IMR-90 (cell line): ENCODE data around the gene SLC25A26. TPM values are rescaled to one million over a fixed set of nuclear protein-coding genes. Genes with fewer than 3 reads are reported as not detected.

ENCODE experiments used
- ATAC-seq: fragments of 200-7000 bp; cut with Tn5 transposase; 2 replicates; pipeline ENCODE4 v1.9.1; 2020; ENCODE audit warnings: low read depth, mild to moderate bottlenecking, moderate library complexity
- BruUV-seq: library from RNA; stranded (reverse); fragments of 400-500 nt; replicated peaks from 2 replicates; lab custom pipeline; 2021; lab: Mats Ljungman, UMichigan
- CTCF ChIA-PET: fragments of 300-600 bp; formaldehyde crosslinking; extraction: SDS; loops from one replicate; lab custom pipeline; 2021; ENCODE audit warnings: antibody characterized with exemption; lab: Yijun Ruan, JAX
- POLR2A ChIA-PET: fragments of 300-600 bp; sonication (Branson Sonifier 250); formaldehyde crosslinking; loops from one replicate; lab custom pipeline; 2022; ENCODE audit warnings: antibody characterized with exemption; ENCODE audit not compliant: unreplicated experiment; lab: Charles Lee
- DNase-seq: peaks from one replicate; pipeline ENCODE4 v3.0.0; 2013
- H2AFZ ChIP-seq: replicated peaks from 2 replicates; pipeline ENCODE3; 2013; ENCODE audit warnings: low read length, mild to moderate bottlenecking; ENCODE audit not compliant: poor library complexity
- H2AK5ac ChIP-seq: 2 replicates; pipeline ENCODE4 v1.6.1; 2013; ENCODE audit warnings: low read depth, low read length, inconsistent platforms
- H2AK9ac ChIP-seq: replicated peaks from 2 replicates; pipeline ENCODE3; 2013; ENCODE audit warnings: mild to moderate bottlenecking, low read depth, low read length, moderate library complexity; ENCODE audit not compliant: poor library complexity
- H2BK120ac ChIP-seq: 2 replicates; pipeline ENCODE4 v1.6.1; 2013; ENCODE audit warnings: low read depth, low read length, inconsistent platforms
- H2BK15ac ChIP-seq: 3 replicates; pipeline ENCODE4 v1.6.1; 2013; ENCODE audit warnings: low read depth, low read length, inconsistent platforms
- H2BK20ac ChIP-seq: 2 replicates; pipeline ENCODE4 v1.6.1; 2013; ENCODE audit warnings: low read depth, mild to moderate bottlenecking, inconsistent platforms, low read length, moderate library complexity
- H2BK5ac ChIP-seq: 2 replicates; pipeline ENCODE4 v1.6.1; 2013; ENCODE audit warnings: mild to moderate bottlenecking, low read depth, low read length, inconsistent platforms; ENCODE audit not compliant: poor library complexity, severe bottlenecking
- H3K14ac ChIP-seq: replicated peaks from 2 replicates; pipeline ENCODE4 v1.6.1; 2013; ENCODE audit warnings: low read depth, low read length, inconsistent platforms
- H3K18ac ChIP-seq: 2 replicates; pipeline ENCODE4 v1.6.1; 2013; ENCODE audit warnings: low read depth, low read length, control low read depth
- H3K23ac ChIP-seq: 2 replicates; pipeline ENCODE4 v1.6.1; 2013; ENCODE audit warnings: low read depth, low read length, inconsistent platforms
- H3K27ac ChIP-seq: 2 replicates; pipeline ENCODE4 v1.5.1; 2013; ENCODE audit warnings: mild to moderate bottlenecking, control low read depth, low read length; ENCODE audit not compliant: insufficient read depth
- H3K27me3 ChIP-seq: 2 replicates; pipeline ENCODE4 v1.6.1; 2013; ENCODE audit warnings: low read length; ENCODE audit not compliant: control insufficient read depth, insufficient read depth
- H3K36me3 ChIP-seq: 2 replicates; pipeline ENCODE4 v1.6.1; 2013; ENCODE audit warnings: low read length, mixed read lengths; ENCODE audit not compliant: control insufficient read depth, insufficient read depth
- H3K4ac ChIP-seq: 2 replicates; pipeline ENCODE4 v1.6.1; 2013; ENCODE audit warnings: low read depth, low read length, inconsistent platforms
- H3K4me1 ChIP-seq: 2 replicates; pipeline ENCODE4 v1.6.1; 2013; ENCODE audit warnings: low read length, mixed read lengths; ENCODE audit not compliant: control insufficient read depth, insufficient read depth
- H3K4me2 ChIP-seq: 2 replicates; pipeline ENCODE4 v1.6.1; 2013; ENCODE audit warnings: low read depth, mild to moderate bottlenecking, control low read depth, low read length, moderate library complexity
- H3K4me3 ChIP-seq: 2 replicates; pipeline ENCODE4 v1.5.1; 2013; ENCODE audit warnings: low read depth, mild to moderate bottlenecking, control low read depth, low read length, moderate library complexity; ENCODE audit not compliant: insufficient read depth
- H3K56ac ChIP-seq: 2 replicates; pipeline ENCODE4 v1.6.1; 2013; ENCODE audit warnings: low read length, inconsistent platforms; ENCODE audit not compliant: insufficient read depth; ENCODE audit errors: extremely low read depth
- H3K79me1 ChIP-seq, 2 experiments: 2 replicates each; pipeline ENCODE4 v1.6.1; 2013; ENCODE audit warnings: low read length in 2 of 2, inconsistent platforms in 1 of 2, low read depth in 1 of 2
- H3K9ac ChIP-seq: 2 replicates; pipeline ENCODE4 v1.6.1; 2013; ENCODE audit warnings: low read depth, low read length, control low read depth
- H3K9me1 ChIP-seq: 2 replicates; pipeline ENCODE4 v1.6.1; 2013; ENCODE audit warnings: low read length, inconsistent platforms; ENCODE audit not compliant: insufficient read depth
- H3K9me3 ChIP-seq: 2 replicates; pipeline ENCODE4 v1.6.1; 2013; ENCODE audit warnings: low read length; ENCODE audit not compliant: control insufficient read depth, insufficient read depth
- H4K20me1 ChIP-seq: 2 replicates; pipeline ENCODE4 v1.6.1; 2013; ENCODE audit warnings: low read length, inconsistent platforms; ENCODE audit not compliant: insufficient read depth
- H4K5ac ChIP-seq: 2 replicates; pipeline ENCODE4 v1.6.1; 2013; ENCODE audit warnings: mild to moderate bottlenecking, low read depth, low read length, control low read depth
- H4K8ac ChIP-seq, 2 experiments: 2 replicates each; pipeline ENCODE4 v1.6.1; 2013; ENCODE audit warnings: low read depth in 2 of 2, low read length in 2 of 2, control low read depth in 1 of 2, inconsistent platforms in 1 of 2
- H4K91ac ChIP-seq: 2 replicates; pipeline ENCODE4 v1.6.1; 2013; ENCODE audit warnings: low read depth, low read length, inconsistent platforms; ENCODE audit not compliant: insufficient read depth
- CHD1 ChIP-seq: IDR thresholded peaks from 2 replicates; pipeline ENCODE4 v1.6.1; 2012; ENCODE audit warnings: low read depth, low read length, improper control_type of control experiment
- ELK1 ChIP-seq: fragments of 150-350 bp; IDR thresholded peaks from 2 replicates; pipeline ENCODE4 v1.6.1; 2016; ENCODE audit warnings: low read depth, mild to moderate bottlenecking, low read length, moderate library complexity, borderline replicate concordance
- FOS ChIP-seq: fragments of 150-350 bp; IDR thresholded peaks from 2 replicates; pipeline ENCODE4 v1.6.1; 2016; ENCODE audit warnings: low read depth, low read length
- MAFK ChIP-seq: IDR thresholded peaks from 2 replicates; pipeline ENCODE4 v1.6.1; 2012; ENCODE audit warnings: low read depth, low read length, improper control_type of control experiment
- NFE2L2 ChIP-seq: fragments of 150-350 bp; IDR thresholded peaks from 2 replicates; pipeline ENCODE4 v1.6.1; 2016; ENCODE audit warnings: low read depth, mild to moderate bottlenecking, low read length
- POLR2A ChIP-seq: IDR thresholded peaks from 2 replicates; pipeline ENCODE4 v1.6.1; 2012; ENCODE audit warnings: mild to moderate bottlenecking, low read depth, low read length
- RAD21 ChIP-seq: IDR thresholded peaks from 2 replicates; pipeline ENCODE4 v1.6.1; 2012; ENCODE audit warnings: low read length, improper control_type of control experiment
- RFX5 ChIP-seq: IDR thresholded peaks from 2 replicates; pipeline ENCODE4 v1.8.0; 2012; ENCODE audit warnings: low read depth, mild to moderate bottlenecking, low read length, moderate library complexity
- SMC3 ChIP-seq: fragments of 150-350 bp; IDR thresholded peaks from 2 replicates; pipeline ENCODE4 v1.6.1; 2016; ENCODE audit warnings: low read depth, mild to moderate bottlenecking, antibody characterized with exemption, low read length, moderate library complexity
- USF2 ChIP-seq: fragments of 150-350 bp; IDR thresholded peaks from 2 replicates; pipeline ENCODE4 v1.6.1; 2017; ENCODE audit warnings: mild to moderate bottlenecking, antibody characterized with exemption, low read length, low read depth
- WGBS, 2 experiments: methylation state at CpG; one replicate each; pipeline versions ENCODE4 v1.1.5 to v1.1.7; 2013; ENCODE audit warnings: missing lambda C conversion rate in 2 of 2; ENCODE audit not compliant: insufficient read length in 1 of 2; ENCODE audit errors: extremely low coverage in 2 of 2; 5-methylcytosine and 5-hydroxymethylcytosine counted together
- dilution Hi-C: fragments of 300-500 bp; cut with HindIII; formaldehyde crosslinking; loops from one replicate; pipeline ENCODE4 v1.14.3; 2018; ENCODE audit warnings: low sequenced_read_pairs; ENCODE audit not compliant: unreplicated experiment
- in situ Hi-C: fragments of 300-500 bp; cut with MboI; formaldehyde crosslinking; loops from 3 replicates; pipeline ENCODE4 v1.14.3; 2019; ENCODE audit warnings: low sequenced_read_pairs, inconsistent platforms, mixed read lengths
- intact Hi-C: fragments of 100-400 bp; cut with micrococcal nuclease; formaldehyde crosslinking; loops from 2 replicates; pipeline ENCODE4 v1.10.0; 2022
- polyA plus RNA-seq, 3 experiments: library from polyadenylated mRNA; depleted of rRNA; stranded (reverse); fragments of >200 nt; gene quantifications; 2 replicates each; pipeline ENCODE4 v1.2.3, GENCODE V29; 2012; ENCODE audit warnings: low replicate concordance in 1 of 3
- total RNA-seq: library from RNA; depleted of rRNA; stranded (reverse); fragments of >200 nt; gene quantifications from 2 replicates; pipeline ENCODE4 v1.2.3, GENCODE V29; 2012
- TF ChIP-seq, protein P1 (sequence below): conservative IDR thresholded peaks from 2 replicates; pipeline ENCODE4 v1.5.1; 2012; ENCODE audit warnings: mild to moderate bottlenecking, low read depth, low read length, improper control_type of control experiment

Gene SLC25A26
- total and polyA plus RNA-seq, 2 of the 4 experiments (the other 2 are of a cell fraction): 10.9 to 12.7 TPM

DNA sequence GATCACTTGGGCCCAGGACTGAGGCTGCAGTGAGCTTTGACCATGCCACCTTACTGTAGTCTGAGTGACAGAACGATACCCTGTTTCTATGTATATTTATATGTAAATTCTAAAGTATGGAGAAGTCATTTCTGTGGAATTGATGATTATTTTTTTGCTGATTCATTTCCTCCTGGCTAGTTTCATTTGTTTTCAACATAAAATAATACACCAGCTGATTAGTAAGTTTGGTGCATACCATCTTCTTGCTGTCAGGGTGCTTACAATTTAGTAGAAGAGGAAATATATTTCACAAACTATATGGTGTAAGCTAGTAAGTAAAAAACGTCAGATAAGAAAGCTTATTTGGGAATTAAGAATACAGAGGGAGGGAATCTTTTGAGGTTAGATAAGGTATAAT is 36.0 kb downstream of the SLC25A26 start:
- Histone ChIP-seq H3K56ac (no peak overlapping the region), H4K5ac (peak overlapping the region; percentile 84), H4K20me1 (no peaks in the 10 kb centered on the region), H4K91ac (peak overlapping the region; percentile 80), H3K4me3 (no peak overlapping the region), H3K27ac (peak overlapping the region; percentile 95; the same call in 1 of the 2 replicates), H2AK9ac (peak overlapping the region; percentile 70), H2BK120ac (peak overlapping the region; percentile 78), H2BK5ac (peak overlapping the region; percentile 82), H3K4me1 (peaks cover 22% of the 10 kb centered on the region), H2BK15ac (peak overlapping the region; percentile 77; the same call in 1 of the 3 replicates), H3K18ac (peak overlapping the region; percentile 95), H2AFZ (peak overlapping the region; percentile 69), H3K79me1 (peaks cover 6 to 19% of the 10 kb centered on the region in 2 experiments), H3K36me3 (no peaks in the 10 kb centered on the region), H3K9ac (no peak overlapping the region), H3K14ac (peak overlapping the region; percentile 70; the same call in 1 of the 2 replicates), H3K9me1 (peaks cover 17% of the 10 kb centered on the region), H3K23ac (peak overlapping the region; percentile 82; the same call in 1 of the 2 replicates), H3K27me3 (no peaks in the 10 kb centered on the region), H2BK20ac (peak overlapping the region; percentile 84), H3K9me3 (no peaks in the 10 kb centered on the region), H2AK5ac (peak overlapping the region; percentile 90), H3K4ac (peak overlapping the region; percentile 78), H3K4me2 (no peak overlapping the region), H4K8ac (peak overlapping the region; percentile 58 to 76; a peak in 2 of 4 replicates)
- no TSS peak for BruUV-seq
- DNase-seq (peak; percentile 72), ATAC-seq (peak; percentile 54)
- intact Hi-C loops: loop anchor here (5.0 kb wide), 1 partner anchor 240 kb away; no protein-coding TSS in a partner anchor
- dilution Hi-C loops: no loop called here
- CTCF ChIA-PET: interaction anchor here (0.9 to 4.1 kb wide), 2 partner anchors 20 to 565 kb away, joined by 6 to 25 read pairs; no protein-coding TSS in a partner anchor
- in situ Hi-C loops: no loop called here
- POLR2A ChIA-PET: no interaction called here
- WGBS, 2 experiments: no CpG with 5 or more reads among the region's 2 CpGs
- TF ChIP-seq MAFK (peak; percentile 47; the same call in 1 of the 2 replicates), USF2 (no peak), RAD21 (no peak), FOS (no peak), NFE2L2 (peak; percentile 74), SMC3 (no peak), POLR2A (no peak), RFX5 (no peak), ELK1 (no peak), CHD1 (no peak)
- TF ChIP-seq, protein P1, sequence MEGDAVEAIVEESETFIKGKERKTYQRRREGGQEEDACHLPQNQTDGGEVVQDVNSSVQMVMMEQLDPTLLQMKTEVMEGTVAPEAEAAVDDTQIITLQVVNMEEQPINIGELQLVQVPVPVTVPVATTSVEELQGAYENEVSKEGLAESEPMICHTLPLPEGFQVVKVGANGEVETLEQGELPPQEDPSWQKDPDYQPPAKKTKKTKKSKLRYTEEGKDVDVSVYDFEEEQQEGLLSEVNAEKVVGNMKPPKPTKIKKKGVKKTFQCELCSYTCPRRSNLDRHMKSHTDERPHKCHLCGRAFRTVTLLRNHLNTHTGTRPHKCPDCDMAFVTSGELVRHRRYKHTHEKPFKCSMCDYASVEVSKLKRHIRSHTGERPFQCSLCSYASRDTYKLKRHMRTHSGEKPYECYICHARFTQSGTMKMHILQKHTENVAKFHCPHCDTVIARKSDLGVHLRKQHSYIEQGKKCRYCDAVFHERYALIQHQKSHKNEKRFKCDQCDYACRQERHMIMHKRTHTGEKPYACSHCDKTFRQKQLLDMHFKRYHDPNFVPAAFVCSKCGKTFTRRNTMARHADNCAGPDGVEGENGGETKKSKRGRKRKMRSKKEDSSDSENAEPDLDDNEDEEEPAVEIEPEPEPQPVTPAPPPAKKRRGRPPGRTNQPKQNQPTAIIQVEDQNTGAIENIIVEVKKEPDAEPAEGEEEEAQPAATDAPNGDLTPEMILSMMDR: no peak
